IPS DF 4.7 (cell line): ENCODE data around the gene NAV2.

ENCODE experiments used
- DNase-seq: peaks from one replicate; pipeline ENCODE4 v3.0.0-alpha.2; 2013; ENCODE audit warnings: low spot score; ENCODE audit errors: extremely low read depth

The NAV2 gene

GRCh38 chr11:19864141-19865140 is 151.8 kb downstream of the NAV2 start:
- no peak for DNase-seq

- DNase-seq, result no peak
Measured at GRCh38 chr11:19866037-19866436, 153.4 kb downstream of the NAV2 start.

- no peak for DNase-seq
Measured at GRCh38 chr11:19866521-19866920, 153.9 kb downstream of the NAV2 start.

- no peak for DNase-seq
Measured at GRCh38 chr11:19867064-19867463, 154.4 kb downstream of the NAV2 start.

GRCh38 chr11:19868281-19868821 is 155.7 kb downstream of the NAV2 start:
- DNase-seq, result no peak

- DNase-seq, result no peak
Measured at GRCh38 chr11:19868871-19869270, 156.2 kb downstream of the NAV2 start.

GRCh38 chr11:19869466-19869865 is 156.8 kb downstream of the NAV2 start:
- DNase-seq, result no peak

GRCh38 chr11:19869946-19870589 is 157.4 kb downstream of the NAV2 start:
- DNase-seq, result no peak

GRCh38 chr11:19871531-19871930 is 158.9 kb downstream of the NAV2 start:
- no peak for DNase-seq

GRCh38 chr11:19872512-19873145 is 160.0 kb downstream of the NAV2 start:
- DNase-seq, result no peak

- DNase-seq, result no peak
Measured at GRCh38 chr11:19873730-19874129, 161.1 kb downstream of the NAV2 start.

- no peak for DNase-seq
Measured at GRCh38 chr11:19874266-19874665, 161.6 kb downstream of the NAV2 start.

- no peak for DNase-seq
Measured at GRCh38 chr11:19876750-19877149, 164.1 kb downstream of the NAV2 start.

GRCh38 chr11:19878520-19878919 is 165.9 kb downstream of the NAV2 start:
- DNase-seq, result no peak

- DNase-seq, result no peak
Measured at GRCh38 chr11:19879307-19880087, 166.9 kb downstream of the NAV2 start.

GRCh38 chr11:19880088-19880345 is 167.4 kb downstream of the NAV2 start:
- DNase-seq, result no peak

GRCh38 chr11:19881177-19881576 is 168.5 kb downstream of the NAV2 start:
- DNase-seq, result no peak

GRCh38 chr11:19882356-19882755 is 169.7 kb downstream of the NAV2 start:
- no peak for DNase-seq

- no peak for DNase-seq
Measured at GRCh38 chr11:19886498-19886897, 173.9 kb downstream of the NAV2 start.

GRCh38 chr11:19887842-19888241 is 175.2 kb downstream of the NAV2 start:
- no peak for DNase-seq

- no peak for DNase-seq
Measured at GRCh38 chr11:19889531-19889930, 176.9 kb downstream of the NAV2 start.
